Hepatocyte (in vitro differentiated cells): ENCODE data around the gene INSYN1.

Experiments used
- CTCF ChIP-seq: fragments of 200-600 bp; sonication (generic); IDR thresholded peaks from 2 replicates; pipeline ENCODE4 v1.5.1; 2016; ENCODE audit warnings: antibody characterized with exemption, mild to moderate bottlenecking; ENCODE audit not compliant: poor library complexity
- EZH2phosphoT487 ChIP-seq: fragments of 200-600 bp; sonication (generic); IDR thresholded peaks from one replicate; pipeline ENCODE4 v1.6.1; 2018; ENCODE audit warnings: antibody characterized with exemption, mild to moderate bottlenecking, low read depth, moderate library complexity; ENCODE audit not compliant: unreplicated experiment, severe bottlenecking

DNA sequence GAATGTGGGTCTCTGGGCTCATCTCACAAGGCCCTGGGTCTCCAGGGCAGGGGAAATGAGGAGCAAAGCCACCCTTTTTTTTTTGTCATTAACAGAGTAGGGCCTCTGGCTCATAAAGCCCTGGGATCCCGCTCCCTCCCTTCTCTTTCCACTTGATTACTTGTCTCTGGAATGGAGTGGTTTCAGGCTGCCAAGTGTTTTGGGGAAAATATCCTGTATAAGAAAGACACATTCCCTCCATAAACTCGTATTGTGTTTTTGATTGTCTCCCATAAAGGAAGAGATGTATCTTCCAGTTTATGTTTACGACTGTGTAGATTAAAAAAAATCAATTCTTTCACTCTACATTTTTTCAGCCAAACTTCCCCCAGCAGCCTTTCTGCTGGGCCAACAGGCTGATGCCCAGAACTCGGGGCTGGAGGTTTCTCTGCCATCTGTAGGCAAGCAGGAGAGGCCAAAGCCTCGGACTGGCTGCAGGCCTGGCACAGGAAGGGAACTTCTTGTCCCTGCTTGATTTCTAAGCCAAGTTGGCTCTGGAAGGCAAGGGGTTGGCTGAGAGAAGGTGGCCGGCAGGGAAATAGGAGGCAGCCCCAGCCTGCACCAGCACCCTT is 49.4 kb upstream of the INSYN1 start:
- TF ChIP-seq EZH2phosphoT487 (no peak), CTCF (no peak)
